HG03060 (cell line): ENCODE data around the gene PHKB.

Source experiments
- ATAC-seq: cut with Tn5 transposase; IDR thresholded peaks from one replicate; pipeline ENCODE4 v1.9.1; 2021; ENCODE audit warnings: low read depth, moderate number of reproducible peaks; ENCODE audit not compliant: unreplicated experiment

PHKB gene

GRCh38 chr16:47719713-47720112 is 258.6 kb downstream of the PHKB start:
- ATAC-seq: no peak

GRCh38 chr16:47721006-47721637 is 260.0 kb downstream of the PHKB start:
- ATAC-seq: no peak

- no peak for ATAC-seq
Observed at GRCh38 chr16:47722046-47722445, 260.9 kb downstream of the PHKB start.

GRCh38 chr16:47724115-47724785 is 263.1 kb downstream of the PHKB start:
- no peak for ATAC-seq

GRCh38 chr16:47725188-47725695 is 264.1 kb downstream of the PHKB start:
- no peak for ATAC-seq

- ATAC-seq: no peak
Observed at GRCh38 chr16:47726031-47726675, 265.0 kb downstream of the PHKB start.

GRCh38 chr16:47727131-47727530 is 266.0 kb downstream of the PHKB start:
- ATAC-seq: no peak

- ATAC-seq: no peak
Observed at GRCh38 chr16:47728205-47728604, 267.1 kb downstream of the PHKB start.

GRCh38 chr16:47729701-47730100 is 268.6 kb downstream of the PHKB start:
- no peak for ATAC-seq

GRCh38 chr16:47731252-47731651 is 270.1 kb downstream of the PHKB start:
- no peak for ATAC-seq

GRCh38 chr16:47732122-47732521 is 271.0 kb downstream of the PHKB start:
- no peak for ATAC-seq

GRCh38 chr16:47732523-47733111 is 271.5 kb downstream of the PHKB start:
- ATAC-seq: no peak

- ATAC-seq: no peak
Observed at GRCh38 chr16:47734081-47734857, 273.1 kb downstream of the PHKB start.

GRCh38 chr16:47734987-47735594 is 274.0 kb downstream of the PHKB start:
- ATAC-seq: no peak

GRCh38 chr16:47750371-47750770 is 289.2 kb downstream of the PHKB start:
- ATAC-seq: no peak
